ENCODE data around the gene HAUS7.

The HAUS7 gene

DNA sequence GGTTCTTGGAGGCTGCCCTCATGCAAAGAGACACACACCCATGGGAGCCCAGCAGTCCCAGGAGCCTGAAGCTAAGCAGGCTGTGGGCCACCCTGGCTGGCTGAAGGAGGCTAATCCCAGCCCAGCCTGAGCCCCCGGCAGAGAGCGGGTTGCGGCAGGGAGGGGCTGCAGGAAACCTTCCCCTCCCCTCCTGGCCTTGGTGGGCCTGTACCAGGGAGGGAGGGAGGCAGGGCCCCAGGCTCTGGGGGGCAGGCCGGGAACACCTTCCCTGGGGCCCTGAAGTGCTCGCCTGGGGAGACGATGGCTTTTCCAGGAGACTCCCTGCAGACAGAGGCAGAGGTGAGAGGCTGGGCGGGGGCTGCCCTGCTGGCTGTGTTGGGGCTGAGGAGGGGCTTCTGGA lies 28.1 kb upstream of the HAUS7 start:
- DNase-seq = no peak

DNA sequence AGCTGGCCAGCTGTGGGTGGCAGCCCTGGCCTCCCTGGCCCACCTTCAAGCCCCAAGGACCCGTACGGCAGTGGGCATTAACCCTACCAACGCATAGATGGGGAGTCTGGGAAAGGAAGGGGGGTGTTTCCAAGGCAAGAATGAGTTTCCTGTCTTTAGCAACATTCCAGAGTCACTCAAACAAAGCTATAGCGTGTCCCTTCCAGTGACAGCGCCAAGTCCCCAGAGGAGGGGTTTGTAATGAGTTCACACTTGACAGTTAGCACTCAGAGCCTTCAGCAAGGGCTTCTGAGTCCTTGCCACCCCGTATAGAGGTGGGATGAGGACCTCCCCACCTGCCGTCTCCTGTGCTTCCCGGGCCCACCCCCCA lies 26.2 kb upstream of the HAUS7 start:
- no peak for DNase-seq

DNA sequence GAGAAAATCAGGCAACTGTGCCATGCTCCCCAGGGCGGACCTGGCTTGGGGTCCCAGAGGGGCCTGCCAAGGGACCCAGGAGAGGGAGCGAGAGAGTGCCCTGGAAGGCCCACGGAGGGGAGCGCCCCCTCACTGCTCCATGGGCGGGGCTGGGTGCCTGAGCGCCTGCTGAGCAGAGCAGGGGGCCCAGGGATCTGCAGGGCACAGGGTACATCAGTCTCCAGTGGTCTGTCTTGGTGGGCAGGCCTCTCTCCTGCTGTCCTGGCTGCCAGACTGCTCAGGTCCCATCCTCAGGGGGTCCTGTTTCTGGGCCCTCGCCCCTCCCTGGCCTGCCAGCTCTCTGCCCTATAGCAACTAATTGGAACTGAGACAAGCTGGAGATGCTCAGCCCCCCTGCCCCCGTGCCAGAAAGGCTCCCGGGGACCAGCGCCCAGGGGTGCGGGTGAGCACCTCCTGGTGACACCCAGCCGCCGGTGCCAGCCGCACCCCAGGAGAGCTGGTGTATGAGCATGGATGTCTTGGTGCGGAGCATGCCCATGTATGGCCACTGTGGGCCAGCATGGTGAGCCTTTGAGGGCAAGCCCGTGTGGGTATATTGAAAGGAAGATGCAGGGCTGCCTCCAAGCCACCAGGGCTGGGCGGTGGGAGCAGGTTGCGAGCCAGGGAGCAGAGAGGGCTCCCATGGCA lies 25.7 kb upstream of the HAUS7 start:
- DNase-seq = no peak

DNA sequence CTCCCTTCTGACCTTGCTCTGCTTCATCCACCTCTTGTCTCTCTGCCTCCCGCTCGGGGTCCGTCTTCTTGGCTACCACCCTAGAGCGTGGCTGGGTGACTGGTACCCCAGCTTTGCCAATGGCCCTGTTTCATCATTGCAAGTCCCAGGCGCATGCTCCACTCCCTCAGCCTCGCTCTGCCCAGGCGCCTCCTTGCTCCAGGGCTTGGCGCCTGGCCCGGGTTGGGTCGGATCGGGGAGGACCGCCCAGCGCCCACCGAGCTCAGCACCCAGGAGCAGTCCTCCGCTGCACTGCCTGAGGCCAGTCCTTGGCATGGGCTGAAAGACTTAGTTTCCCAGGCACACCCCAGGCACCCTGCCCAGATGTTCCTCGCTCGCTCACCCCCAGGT lies 25.0 kb upstream of the HAUS7 start:
- DNase-seq = no peak

DNA sequence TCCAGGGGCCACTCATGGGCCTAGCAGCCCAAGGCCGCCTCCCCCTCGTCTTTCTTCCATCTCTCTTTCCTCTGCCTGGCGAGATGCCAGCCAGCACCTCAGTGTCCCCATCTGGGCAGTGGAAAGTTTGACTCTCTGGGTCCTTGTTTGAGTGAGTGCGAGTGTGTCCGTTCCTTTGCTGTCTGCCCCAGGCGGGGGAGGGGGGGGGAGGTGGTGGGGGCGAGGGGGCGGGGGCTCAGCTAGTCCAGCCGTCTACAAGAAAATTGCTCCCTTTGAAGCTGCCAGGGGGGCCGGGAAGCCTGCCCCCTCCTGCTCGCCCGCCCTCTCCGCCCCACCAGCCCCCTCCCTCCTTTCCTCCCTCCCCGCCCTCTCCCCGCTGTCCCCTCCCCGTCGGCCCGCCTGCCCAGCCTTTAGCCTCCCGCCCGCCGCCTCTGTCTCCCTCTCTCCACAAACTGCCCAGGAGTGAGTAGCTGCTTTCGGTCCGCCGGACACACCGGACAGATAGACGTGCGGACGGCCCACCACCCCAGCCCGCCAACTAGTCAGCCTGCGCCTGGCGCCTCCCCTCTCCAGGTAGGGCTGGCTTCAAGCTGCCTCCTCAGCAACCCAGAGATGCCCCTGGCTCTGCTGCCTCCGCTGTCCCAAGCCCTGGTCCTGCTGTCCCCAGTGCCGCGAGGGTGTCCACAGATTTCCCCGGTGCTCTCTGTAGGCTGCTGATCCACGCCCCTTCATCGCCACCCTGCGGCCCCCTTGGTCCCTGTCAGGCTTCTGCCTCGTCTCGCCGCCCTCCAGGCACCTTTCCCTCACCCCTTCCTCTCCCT lies 24.4 kb upstream of the HAUS7 start, which contains the start of gene BGN:
BGN (plus strand) TSS at position 440 of the 821 bp plus-strand sequence. CDS start 9,652 bp downstream, outside the sequence.
- no peak for DNase-seq

DNA sequence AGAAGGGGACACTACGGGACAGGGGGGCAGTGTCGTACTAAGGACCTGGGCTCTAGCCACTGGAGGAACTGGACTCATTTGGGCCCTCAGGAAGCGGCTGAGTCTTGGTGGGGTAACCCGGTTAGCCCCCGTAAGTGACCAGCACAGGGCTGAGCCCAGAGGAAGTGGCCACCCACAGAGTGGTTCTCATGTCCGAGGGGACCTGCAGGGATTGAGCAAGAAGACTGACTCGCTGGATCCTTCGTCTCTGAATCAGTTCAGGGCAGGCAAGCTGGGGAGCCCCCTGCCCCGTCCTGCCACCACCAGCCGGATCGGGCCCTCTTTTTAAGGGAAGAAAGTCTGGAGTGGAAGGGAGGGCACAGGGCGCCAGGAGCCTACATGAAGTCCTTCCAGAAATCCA lies 23.7 kb upstream of the HAUS7 start:
- no peak for DNase-seq

DNA sequence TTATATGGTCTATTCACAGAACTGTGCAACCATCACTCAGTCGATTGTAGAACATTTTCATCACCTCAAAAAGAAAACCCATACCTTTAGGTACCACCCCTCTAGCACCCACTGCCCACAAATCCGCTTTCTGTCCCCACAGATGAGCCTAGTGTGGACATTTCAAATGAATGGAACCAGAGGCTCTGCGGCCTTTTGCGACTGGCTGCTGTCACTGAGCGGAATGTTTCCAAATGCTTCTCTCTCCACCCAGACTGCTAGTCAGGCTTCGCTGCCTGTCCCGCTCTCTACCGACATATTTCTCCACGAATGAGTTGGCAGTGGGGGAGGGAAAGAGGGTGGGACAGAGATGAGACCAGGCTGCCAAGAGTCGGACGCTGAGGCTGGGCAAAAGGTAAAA lies 22.7 kb upstream of the HAUS7 start:
- no peak for DNase-seq

DNA sequence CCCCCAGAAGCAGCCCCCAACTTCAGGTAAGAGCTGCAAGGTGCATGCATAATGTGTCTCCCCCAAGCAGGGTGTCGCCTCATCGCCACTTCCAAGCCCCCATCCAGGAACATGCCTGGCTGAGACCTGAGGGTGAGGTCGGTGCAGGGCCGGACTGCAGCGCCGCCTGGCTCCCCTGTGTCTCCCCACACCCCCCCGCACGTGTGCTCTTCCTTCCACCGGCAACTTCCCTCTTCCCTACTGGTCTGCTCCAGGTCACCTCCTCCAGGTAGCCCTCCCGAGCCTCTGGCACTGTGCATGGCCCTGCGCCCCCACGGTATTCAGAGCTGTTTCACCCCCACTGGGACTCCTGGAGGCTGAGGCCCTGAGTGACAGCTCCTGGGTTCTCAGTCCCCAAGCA lies 22.2 kb upstream of the HAUS7 start:
- DNase-seq = no peak

DNA sequence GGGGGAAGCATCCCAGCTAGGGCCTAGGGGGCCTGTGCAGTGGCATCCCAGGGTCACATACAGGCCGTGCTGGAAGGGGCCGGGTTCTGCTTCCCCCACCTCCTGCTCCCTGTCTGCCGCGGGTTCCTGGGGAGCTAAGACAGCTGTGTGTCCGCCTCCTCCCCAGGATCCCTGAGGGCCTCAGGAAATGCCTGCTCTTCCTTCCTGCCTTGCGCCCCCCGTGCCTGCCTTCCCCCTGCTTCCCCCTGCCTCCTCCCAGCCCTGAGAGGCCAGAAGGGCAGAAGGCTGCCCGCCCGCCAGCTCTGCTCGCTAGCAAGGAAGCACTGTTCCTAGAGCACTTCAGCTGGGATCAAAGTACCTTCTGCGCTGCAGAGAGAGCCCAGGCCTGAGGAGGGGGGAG lies 21.5 kb upstream of the HAUS7 start:
- DNase-seq = no peak

DNA sequence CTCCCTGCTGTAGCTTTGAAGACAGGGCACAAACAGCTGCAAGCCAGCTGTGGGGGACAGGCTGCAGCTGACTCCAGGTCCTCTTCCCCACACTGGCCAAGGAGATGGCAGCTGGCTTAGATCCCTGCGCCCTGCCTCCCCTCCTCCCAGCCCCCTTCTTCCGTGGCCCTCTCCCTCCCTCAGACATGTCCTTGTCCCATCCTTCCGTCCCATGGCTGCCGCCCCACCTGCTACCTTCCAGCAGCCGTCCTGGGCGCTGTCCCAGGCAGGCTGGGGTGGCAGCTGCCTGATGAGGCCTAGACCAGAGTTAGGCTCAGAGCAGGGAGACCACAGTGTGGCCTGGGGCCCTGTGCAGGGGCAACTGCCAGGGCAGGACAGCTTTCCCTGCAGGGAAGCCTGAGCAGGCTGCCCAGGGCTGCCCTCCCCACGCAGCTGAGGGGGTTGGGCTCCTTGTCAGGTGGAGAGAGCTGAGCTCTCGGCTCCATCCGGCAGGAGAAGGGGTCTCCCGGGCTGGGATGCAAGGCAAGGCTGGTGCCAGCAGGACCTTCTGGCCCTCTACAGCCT lies 21.1 kb upstream of the HAUS7 start:
- no peak for DNase-seq

DNA sequence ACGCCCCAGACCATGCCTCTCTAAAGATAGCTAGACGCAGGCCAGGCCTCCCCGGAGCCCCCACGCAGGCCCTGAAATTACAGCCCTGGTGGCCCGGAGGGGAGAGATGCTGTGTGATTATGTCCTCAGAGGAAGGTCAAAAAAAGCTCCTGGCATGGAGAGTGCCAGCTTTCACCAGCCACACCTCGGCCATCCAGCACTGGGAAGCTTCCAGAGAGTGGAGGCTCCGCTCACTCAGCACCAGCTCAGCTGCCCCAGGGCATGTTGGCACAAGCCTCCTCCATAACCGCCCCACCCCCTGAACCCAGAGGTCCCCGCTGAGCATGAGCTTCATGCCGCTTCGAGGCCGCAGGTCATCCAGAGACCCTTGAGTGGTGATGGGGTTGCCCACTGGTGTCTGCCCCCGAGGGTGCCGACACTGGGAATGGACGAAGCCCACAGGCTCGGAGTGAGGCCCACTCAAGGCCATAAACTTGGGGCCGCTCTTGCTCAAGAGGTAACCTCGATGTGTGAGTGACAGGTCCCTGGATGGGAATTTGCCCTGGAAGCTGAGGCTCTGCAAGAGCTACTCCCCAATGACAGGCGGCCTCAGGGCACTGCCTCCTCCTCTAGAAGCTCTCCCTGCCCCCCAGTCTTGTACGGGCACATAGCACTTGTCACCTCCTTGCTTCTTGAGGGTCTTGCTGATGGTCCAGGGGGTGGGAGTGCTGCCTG lies 20.0 kb upstream of the HAUS7 start:
- DNase-seq = no peak

DNA sequence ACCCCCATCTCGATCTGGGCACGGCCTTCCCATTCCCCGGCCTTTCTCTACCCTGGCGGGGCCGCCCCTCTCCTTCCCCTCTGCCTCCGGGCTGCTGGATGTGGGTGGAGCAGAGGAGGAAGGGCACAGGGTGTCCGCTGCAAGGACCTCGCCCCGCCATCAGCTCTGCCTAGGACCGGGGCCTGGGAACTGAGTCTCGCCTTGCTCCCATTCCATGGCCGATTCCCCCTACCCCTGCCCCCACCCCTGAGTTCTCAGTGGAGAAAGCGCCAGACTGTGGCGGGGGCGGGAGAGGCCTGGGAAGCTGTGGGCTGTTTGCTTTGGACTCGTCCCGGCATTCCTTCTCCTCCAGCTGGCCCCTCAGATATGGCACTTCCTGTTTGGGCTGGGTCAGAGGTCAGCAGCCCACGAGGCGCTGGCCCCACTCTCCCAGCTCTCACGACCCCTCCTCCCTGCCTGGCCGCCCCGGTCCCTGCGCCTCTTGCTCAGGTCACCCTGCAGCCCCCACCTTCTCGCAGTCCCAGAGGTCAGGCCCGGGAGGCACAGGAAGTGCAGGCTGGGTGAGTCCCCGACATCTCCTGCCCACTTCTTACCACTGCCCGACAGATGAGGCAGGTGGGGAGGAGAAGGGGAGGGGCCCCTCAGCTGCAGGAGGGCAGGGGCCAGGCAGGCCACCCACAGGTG lies 18.0 kb upstream of the HAUS7 start:
- no peak for DNase-seq

DNA sequence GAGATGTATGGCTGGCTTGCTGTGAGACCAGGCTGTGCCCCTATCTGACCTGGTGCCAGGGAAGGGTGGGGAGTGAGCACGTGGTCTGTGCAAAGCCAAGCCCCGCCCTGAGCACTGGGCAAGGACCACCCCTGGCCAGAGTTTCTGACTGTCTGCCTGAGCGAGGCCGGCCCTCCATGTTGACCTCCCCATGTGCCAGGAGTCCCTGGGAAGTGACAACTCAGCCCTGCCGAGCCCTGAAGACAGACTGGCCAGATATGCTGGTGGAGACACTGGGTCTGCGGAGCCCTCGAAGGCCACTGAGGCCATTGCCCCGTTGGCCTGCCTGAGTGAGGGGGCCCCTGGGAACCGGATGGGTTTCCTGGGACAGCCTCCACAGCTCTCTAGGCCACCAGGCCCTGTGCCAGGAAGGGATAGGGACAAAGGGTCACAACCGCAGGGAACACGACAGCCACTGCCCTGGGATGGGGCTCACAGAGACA lies 17.3 kb upstream of the HAUS7 start:
- no peak for DNase-seq

DNA sequence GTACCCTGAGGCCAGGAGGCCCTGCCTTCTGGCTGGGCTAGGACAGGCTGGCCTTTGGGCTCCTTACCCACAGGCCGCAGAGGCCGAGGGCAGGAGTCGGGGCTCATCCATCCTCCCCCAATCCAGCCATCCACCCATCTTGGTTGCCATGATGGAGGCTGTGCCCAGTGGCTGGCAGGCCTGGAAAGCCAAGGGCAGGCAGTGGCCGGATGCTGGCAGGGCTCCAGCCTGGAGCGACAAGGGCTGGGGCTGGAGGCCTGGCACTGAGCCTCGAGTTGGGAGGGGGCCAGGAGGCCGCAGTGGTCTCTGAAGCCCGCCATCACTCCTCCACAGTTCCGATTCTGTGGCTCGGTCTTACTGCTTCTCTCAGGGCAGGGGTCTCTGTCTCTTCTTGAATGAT lies 15.8 kb upstream of the HAUS7 start:
- DNase-seq = no peak

DNA sequence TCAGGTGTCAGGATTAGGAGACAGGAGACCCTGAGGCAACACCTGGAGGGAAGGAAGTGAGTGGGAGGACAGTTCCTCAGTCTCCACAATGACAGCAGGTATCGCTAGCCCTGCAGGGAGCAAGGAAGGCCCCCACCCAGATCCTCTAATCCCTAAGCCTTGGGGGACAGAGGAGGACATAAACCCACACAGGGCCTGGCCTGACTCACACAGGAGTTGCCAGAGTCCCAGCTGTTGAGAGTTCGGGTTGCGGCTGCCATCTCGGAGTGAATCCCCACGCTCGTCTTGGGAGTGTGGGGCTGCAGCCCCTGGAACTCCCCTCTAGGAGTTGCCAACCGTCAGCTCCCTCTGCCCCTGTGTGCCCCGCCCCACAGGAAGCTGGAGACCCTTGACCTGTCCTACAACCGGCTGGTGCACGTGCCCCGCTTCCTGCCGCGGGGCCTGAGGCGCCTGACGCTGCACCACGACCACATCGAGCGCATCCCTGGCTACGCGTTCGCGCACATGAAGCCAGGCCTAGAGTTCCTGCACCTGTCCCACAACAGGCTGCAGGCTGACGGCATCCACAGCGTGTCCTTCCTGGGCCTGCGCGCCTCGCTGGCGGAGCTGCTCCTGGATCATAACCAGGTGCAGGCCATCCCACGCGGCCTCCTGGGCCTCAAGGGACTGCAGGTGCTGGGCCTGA lies 15.2 kb upstream of the HAUS7 start:
- DNase-seq = no peak

DNA sequence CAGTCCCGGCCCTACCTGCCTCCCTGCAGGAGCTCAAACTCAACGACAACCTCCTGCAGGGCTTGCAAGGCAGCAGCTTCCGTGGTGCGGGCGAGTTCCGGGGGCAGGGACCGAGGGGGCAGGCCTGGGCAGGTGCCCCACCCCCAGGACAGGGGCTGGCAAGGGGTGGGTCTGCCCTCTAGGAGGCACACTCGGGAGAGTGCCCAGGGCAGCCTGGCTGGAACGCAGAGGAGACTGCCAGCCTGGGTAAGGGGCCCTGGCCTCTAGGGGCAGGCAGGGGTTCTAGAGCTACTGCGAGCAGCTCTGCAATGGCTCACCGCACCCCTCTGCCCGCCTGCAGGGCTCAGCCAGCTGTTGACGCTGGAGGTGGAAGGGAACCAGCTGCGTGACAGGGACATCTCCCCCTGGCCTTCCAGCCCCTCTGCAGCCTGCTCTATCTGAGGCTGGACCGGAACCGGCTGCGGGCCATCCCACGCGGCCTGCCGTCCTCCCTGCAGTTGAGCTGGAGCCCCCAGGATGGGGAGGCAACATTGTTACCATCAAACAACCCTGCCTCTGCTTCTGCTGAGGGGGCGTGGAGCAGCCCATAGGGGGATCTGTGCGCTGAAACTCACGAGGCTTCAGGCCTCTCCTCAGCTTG lies 12.1 kb upstream of the HAUS7 start:
- DNase-seq = no peak

DNA sequence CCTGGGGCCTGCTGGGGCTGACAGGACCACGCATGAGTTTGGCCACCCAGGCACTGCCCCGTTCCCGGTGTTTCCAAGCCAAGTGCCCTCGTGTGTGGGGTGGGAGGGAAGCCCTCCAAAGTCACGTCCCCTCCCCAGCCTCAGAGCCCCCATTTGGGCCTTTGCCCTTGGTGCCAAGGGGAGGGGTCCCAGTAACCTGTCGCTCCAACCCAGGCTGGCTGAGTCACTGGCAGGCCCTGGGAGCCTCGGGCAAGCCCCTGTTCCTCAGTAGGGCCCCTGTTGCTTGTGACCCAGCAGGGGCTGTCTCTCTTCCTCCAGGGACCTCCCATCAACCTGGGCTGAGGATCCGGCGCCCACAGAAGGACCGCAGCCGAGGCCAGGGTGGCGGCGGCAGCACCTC lies 10.7 kb upstream of the HAUS7 start:
- no peak for DNase-seq

DNA sequence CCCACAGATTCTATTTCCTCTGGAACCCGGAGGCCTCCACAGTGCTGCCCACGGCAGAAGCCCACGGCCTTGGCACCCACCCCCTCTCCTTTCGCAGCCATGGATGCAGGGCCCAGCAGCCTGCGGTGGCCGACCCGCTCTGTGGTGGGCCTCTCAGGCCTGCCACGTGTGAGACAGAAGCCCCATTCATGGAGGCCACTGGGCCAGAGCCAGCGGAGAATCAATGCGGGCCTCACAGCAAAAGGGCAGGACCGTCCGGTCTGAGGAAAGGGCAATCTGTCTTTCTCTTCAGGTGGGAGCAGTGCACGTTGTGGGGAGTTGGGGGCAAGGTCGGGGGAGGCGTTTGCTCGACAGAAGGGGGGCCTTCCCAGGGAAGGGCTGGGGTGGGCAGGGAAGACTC lies 8.4 kb upstream of the HAUS7 start:
- no peak for DNase-seq

DNA sequence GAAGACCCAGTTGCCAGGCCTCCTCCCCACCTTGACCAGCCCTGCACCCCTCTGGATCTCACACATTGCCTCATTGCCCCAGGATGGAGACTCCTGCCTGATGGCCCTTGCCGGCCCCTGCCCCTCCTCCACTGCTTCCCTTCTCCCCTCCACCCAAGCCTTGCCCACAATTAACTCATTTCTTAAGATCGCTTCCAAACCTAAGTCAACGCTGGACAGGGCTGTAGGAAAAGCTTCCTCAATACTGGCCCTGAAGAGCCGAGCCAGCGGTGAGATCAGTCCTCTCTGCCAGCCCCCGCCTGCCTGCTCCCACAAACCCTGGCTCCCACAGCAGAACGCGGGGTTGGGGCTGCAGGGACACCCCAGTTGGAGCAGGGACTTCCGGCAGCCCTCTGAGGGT lies 7.5 kb upstream of the HAUS7 start:
- DNase-seq = no peak

DNA sequence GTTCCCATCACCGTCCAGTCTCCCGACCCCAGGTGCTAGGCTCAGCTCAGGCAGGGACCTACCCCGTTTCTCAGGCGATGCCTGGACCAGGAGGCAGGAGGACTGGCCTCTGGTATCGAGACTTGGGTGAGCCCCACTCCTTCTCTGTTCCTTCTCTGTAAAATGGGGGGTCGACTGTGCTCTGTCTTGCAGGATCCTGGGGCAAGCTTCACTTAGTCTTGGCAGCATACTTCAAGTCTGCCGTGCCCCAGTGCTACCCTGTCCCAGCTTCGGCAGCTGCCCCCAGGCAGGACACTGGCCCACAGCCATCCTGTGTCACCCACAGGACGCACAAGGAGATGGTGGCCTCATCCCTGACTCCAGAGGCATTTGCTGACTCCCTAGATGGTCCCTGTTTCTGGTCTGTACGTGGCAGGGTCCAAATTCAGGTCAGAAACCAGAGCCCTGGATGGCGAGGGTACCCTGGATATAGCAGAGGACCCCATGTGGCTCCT lies 7.0 kb upstream of the HAUS7 start:
- no peak for DNase-seq

DNA sequence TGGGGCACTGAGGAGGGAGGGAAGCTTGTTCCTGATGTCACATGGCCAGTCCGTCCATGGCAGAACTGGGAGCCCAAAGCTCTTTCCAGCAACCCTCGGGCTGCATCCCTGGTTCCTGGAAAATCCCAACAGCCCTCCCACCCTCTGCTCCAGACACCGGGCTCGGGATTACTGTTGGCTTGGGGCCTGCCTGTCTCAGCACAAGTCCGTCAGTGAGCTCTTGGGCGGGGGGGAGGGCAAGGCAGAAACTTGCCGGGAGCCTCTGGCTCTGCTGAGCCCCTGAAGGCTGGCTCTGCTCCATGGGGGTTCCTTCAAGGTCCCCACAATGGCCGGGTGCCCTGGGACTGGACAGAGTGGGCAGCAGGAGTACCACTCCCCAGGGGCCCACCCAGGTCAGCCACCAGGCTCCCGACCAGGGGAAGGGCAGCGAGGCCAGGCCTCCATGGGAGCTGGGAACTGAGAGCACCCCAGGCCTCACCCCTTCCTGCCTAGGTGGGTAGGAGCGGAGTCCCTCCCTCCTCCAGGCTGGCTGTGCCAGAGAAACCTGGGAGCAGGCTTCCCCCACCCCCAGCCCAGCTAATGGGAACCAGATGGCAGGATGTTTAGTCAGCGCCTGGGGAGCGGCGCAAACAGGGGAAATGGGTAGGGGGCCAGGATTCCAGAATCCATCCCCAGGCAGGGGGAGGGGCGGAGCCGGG lies 6.4 kb upstream of the HAUS7 start:
- DNase-seq = no peak
